NT2/D1 (cell line): ENCODE data around the gene C22orf42.
A peak's percentile ranks its signal among the peaks of the same experiment; 100 is the strongest.

Experiments used
- DNase-seq: peaks from one replicate; pipeline ENCODE4 v3.0.0-alpha.2; 2011; ENCODE audit warnings: low read depth, low spot score
- H3K27me3 ChIP-seq: 2 replicates; pipeline ENCODE4 v1.6.0; 2011; ENCODE audit warnings: mild to moderate bottlenecking; ENCODE audit not compliant: insufficient read length, insufficient read depth
- H3K36me3 ChIP-seq: 2 replicates; pipeline ENCODE4 v1.6.1; 2011; ENCODE audit warnings: mild to moderate bottlenecking, low read length, mixed read lengths; ENCODE audit not compliant: insufficient read depth, insufficient read length
- H3K4me1 ChIP-seq: 2 replicates; pipeline ENCODE4 v1.5.1; 2011; ENCODE audit not compliant: insufficient read depth, insufficient read length
- H3K4me3 ChIP-seq: 2 replicates; pipeline ENCODE4 v1.5.1; 2011; ENCODE audit warnings: low read depth; ENCODE audit not compliant: insufficient read length
- H3K9ac ChIP-seq: 2 replicates; pipeline ENCODE4 v1.6.0; 2011; ENCODE audit warnings: low read depth; ENCODE audit not compliant: insufficient read length
- H3K9me3 ChIP-seq: 2 replicates; pipeline ENCODE4 v1.5.1; 2011; ENCODE audit warnings: mild to moderate bottlenecking, low read length; ENCODE audit not compliant: insufficient read depth
- SUZ12 ChIP-seq: IDR thresholded peaks from 2 replicates; pipeline ENCODE4 v1.6.1; 2011; ENCODE audit not compliant: insufficient read length, insufficient read depth; ENCODE audit errors: extremely low read depth
- YY1 ChIP-seq: IDR thresholded peaks from 2 replicates; pipeline ENCODE4 v1.6.1; 2011; ENCODE audit not compliant: insufficient read length, insufficient read depth
- ZNF274 ChIP-seq: IDR thresholded peaks from 2 replicates; pipeline ENCODE4 v1.6.1; 2011; ENCODE audit warnings: mild to moderate bottlenecking, low read depth, low read length

C22orf42 gene

DNA sequence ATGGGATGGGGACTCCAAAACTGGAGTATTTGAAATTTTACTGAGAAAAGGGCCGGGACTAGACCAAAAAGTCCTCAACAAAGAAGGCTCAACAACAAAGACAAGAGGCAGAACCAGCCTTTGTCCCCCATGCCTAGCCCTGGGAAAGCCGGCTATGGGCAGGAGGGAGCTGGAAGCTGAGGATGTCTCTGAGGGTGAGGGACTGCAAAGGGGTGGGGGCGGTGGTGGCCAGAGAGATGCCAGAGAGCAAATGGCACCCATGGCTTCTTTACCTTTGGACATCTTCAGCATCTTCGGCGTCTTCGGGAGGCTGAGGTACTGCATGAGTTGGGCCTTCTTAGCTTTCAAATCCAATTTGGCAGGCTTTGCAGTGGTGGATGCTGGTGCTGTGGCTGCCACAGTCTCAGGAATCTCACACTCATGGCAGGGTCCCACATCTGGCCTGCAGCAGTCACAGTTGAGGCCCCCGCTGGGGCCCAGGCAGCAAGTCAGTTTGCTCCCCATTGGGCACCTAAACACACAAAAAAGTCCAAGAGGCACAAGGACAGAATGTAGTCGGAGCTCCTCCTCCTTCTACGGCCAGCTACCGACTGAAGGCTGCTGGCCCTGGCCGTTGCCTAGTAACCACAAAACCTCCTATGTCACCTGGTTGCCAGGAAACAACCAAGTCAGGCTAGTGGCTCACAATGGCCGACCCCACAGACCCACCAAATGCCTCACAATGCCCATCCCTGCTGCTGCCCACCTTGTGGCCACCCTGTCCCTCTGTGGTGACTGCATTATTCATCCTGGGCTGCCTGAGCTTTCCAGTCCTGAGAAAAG is at the start of gene C22orf42:
TSS of gene C22orf42 (minus strand) at position 592 of the 822 bp plus-strand sequence. CDS start at position 504, 88 bp downstream.
- H3K27me3 ChIP-seq = no peaks in the 10 kb centered on the region
- no peak for DNase-seq

DNA sequence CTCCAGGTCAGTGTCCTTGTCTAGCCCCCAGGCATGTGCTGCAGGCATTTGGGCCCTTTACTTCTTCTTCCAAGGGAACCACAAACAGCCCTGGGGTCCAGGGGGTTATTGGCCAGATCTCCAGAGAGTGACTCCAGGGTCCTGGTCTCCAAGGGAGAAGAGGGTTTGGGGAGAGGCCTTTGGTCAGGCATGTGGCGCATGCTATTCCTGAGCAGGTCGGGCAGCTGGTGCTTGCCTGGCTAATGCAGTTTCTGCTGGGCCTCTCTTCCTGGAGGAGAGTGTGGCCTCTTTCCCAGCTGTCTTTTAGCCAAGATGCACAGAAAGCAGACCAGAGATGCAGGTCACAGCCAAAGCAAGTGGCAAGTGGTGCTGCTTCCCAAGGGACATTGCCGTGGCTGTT is 49.6 kb upstream of the C22orf42 start:
- Histone ChIP-seq H3K27me3 (peaks cover 13% of the 10 kb centered on the region), H3K9me3 (peaks cover 26% of the 10 kb centered on the region; the same call in 1 of the 2 replicates), H3K36me3 (no peaks in the 10 kb centered on the region), H3K9ac (no peak overlapping the region), H3K4me3 (no peak overlapping the region), H3K4me1 (peaks cover 3% of the 10 kb centered on the region)
- no peak for DNase-seq
- TF ChIP-seq SUZ12 (no peak), YY1 (no peak), ZNF274 (no peak)

More for the DNA sequence above, at the start of gene C22orf42:
- TF ChIP-seq SUZ12 (no peak), YY1 (no peak), ZNF274 (no peak)
- no peak within 1 kb of the TSS for H3K4me3 ChIP-seq
- no peaks in the 10 kb centered on the region for H3K9me3 ChIP-seq
- H3K4me1 ChIP-seq = no peaks in the 10 kb centered on the region
- no peak within 1 kb of the TSS for H3K9ac ChIP-seq
- H3K36me3 ChIP-seq = no peaks in the 10 kb centered on the region

DNA sequence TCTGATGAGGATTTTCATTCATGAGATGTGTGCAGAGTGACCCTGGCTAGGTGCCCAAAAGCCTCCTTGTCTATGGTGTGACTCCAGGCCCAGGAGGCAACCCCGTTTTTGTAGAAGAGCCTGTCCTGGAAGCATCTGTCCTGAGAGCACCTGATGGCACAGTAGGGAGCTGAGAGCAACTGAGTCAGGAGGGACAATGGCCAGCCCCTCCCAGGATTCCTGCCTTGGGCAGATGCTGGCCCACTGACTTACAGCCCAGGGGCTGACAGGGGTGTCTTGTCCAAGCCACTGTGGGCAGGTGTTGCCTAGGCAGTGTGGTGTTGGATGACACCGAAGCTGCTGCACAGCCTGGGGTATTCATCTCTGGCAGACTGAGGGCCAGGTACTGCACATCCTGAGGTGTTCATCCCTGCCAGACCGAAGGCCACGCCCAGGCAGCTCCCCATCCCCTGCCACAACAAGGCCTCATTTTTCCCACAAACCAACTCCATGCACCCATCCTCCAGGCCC is 48.9 kb upstream of the C22orf42 start:
- peaks cover 26% of the 10 kb centered on the region; the same call in 1 of the 2 replicates for H3K9me3 ChIP-seq
- H3K27me3 ChIP-seq = peaks cover 19% of the 10 kb centered on the region
- no peak overlapping the region for H3K4me3 ChIP-seq
- H3K36me3 ChIP-seq = no peaks in the 10 kb centered on the region
- peaks cover 6% of the 10 kb centered on the region for H3K4me1 ChIP-seq
- H3K9ac ChIP-seq = no peak overlapping the region
- TF ChIP-seq YY1 = no peak
- no peak for DNase-seq

DNA sequence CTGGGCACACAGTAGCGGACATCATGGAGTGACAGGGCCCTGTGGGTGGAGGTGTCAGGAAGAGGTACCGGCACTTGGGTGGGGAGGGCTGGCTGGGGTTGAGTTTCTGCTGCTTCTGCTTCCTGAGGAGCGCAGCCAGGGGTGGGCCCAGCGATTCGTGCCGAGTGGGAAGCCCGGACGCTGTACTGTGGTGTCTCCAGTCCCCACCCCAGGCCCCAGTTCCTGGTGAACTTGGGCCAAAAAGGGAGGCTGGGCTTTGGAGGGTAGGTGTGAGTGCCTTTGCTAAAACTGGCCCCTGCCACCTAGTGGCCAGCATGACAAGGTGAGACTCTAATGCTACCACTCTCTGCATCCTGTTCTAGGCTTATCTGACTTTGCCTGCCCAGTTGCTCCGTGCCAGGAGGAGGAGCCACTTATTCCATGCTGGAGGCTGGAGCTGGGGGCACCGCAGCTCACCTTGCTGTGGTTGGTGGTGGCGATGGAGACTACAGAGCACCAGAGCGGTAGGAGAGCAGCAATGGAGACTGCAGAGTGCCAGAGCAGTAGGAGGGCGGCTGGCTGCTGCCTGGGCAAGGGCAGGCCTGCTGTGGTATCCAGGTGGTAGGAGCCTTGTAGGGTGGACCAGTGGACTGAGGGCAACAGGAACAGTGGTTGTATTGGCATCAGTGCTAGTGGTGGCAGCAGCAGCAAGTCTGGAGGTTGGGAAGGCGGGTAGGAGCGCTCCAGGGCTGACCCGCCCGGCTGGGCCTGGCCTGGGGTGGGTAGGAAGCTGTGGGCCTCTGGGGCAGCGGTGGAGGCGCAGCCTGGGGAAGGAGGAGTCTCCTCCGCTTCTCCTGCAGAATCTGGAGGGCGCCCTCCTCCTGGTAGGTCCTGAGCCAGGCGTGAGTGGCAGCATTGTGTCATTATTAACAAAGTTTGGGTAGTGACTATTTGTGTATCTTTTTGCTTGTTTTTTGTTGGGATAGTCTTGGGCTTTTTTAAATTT is 48.0 kb upstream of the C22orf42 start:
- H3K4me3 ChIP-seq = no peak overlapping the region
- H3K36me3 ChIP-seq = no peaks in the 10 kb centered on the region
- peaks cover 29% of the 10 kb centered on the region for H3K27me3 ChIP-seq
- no peak for DNase-seq
- H3K9ac ChIP-seq = no peak overlapping the region
- peaks cover 8% of the 10 kb centered on the region for H3K4me1 ChIP-seq
- H3K9me3 ChIP-seq = peaks cover 26% of the 10 kb centered on the region; the same call in 1 of the 2 replicates
- TF ChIP-seq SUZ12 = no peak
- no peak for TF ChIP-seq ZNF274
- TF ChIP-seq YY1 = no peak

DNA sequence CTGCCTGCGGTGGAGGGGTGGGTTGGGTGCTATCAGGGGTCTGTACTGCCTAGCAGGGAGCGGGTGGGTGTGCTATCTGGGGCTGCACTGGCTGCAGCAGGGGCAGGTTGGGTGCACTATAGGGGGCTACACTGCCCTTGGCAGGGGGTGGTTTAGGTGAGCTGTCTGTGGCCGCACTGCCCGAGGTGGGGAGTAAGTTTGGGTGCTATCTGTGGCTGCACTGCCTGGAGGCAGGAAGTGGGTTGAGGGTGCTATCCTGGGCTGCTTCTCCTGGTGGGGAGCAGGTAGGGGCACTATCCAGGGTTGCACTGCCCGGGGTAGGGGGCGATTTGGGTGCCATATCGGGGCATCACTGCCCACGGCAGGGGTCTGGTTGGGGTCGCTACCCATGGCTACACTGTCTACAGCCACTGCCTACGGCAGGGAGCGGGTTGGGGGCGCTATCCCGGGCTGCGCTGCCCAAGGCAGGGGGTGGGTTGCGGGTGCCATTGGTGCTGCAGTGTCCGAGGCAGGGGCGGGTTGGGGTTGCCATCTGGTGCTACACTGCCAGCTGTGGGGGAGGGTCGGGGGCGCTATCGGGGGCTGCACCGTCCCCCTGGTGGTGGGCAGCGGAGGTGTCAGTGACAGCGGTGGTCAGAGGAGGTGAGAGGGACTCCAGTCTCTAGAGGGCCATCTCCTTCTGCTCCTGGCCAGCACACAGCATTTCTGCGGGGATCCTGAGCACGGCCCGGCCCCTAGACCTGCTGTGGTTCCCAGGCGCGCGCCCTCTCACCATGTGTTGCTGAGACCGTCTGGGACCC is 47.1 kb upstream of the C22orf42 start:
- Histone ChIP-seq H3K4me1 (peaks cover 8% of the 10 kb centered on the region), H3K9me3 (peaks cover 26% of the 10 kb centered on the region; the same call in 1 of the 2 replicates), H3K36me3 (no peaks in the 10 kb centered on the region), H3K4me3 (no peak overlapping the region), H3K27me3 (peaks cover 37% of the 10 kb centered on the region), H3K9ac (no peak overlapping the region)
- no peak for TF ChIP-seq SUZ12
- TF ChIP-seq YY1 = no peak
- TF ChIP-seq ZNF274 = no peak
- no peak for DNase-seq

DNA sequence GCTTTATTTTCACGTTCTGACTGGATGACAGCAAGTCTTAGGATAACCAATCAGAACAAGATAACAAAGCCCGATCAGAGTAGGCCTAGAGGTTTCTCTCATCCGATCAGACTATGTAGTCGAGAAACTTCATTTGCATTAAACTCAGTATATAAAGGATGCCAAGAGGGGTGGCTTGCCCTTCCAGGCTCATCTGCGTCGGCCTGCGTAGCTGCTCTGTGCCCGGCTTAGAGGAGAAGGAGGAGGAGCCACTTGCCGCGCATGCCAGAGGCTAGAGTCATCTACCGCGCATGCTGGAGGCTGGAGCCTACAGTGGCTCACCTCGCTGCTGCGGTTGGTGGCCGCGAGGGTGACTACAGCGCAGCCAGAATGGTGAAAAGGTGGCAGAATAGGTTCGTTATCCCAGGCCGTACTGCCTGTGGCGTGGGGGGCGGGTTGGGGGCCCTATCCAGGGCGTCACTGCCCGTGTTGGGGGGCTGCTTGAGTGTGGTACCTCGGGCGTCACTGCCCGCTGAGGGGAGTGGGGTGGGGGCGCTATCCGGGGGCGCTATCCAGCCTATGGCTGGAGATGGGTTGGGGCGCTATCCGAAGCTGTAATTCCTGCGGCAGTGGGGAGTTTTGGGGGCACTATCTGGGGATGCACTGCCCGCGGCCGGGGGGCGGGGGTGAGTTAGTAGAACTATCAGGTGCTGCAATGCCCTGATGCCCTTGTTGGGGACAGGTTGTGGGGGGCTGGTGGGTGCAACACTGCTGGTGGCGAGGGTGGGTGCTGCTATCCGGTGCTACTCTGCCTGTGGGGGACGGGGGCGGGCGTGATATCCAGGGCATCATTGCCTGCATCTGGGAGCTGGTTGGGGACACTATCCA is 46.0 kb upstream of the C22orf42 start, which contains the start of gene RFPL2:
TSS of gene RFPL2 (minus strand) at position 218 of the 867 bp plus-strand sequence. CDS start 2,622 bp downstream, outside the sequence.
- peaks cover 26% of the 10 kb centered on the region; the same call in 1 of the 2 replicates for H3K9me3 ChIP-seq
- DNase-seq = peak; percentile 39
- H3K4me3 ChIP-seq = peak within 1 kb of the TSS; percentile 40
- H3K27me3 ChIP-seq = peaks cover 38% of the 10 kb centered on the region
- peaks cover 8% of the 10 kb centered on the region for H3K4me1 ChIP-seq
- H3K36me3 ChIP-seq = no peaks in the 10 kb centered on the region
- H3K9ac ChIP-seq = peak within 1 kb of the TSS; percentile 42
- no peak for TF ChIP-seq ZNF274
- no peak for TF ChIP-seq YY1
- TF ChIP-seq SUZ12 = no peak
